Transverse colon (tissue), 4 donors: Measurements from ENCODE around the gene LEMD3. TPM values are rescaled to one million over a fixed set of nuclear protein-coding genes. Genes with fewer than 3 reads are reported as not detected.

Source experiments
- DNase-seq: peaks from one replicate; pipeline ENCODE4 v3.0.0-alpha.2; 2019
- H3K27ac ChIP-seq, 4 donors: fragments of 200-600 bp; sonication (generic); 2 replicates each; pipeline ENCODE4 v1.5.1; 2016 to 2018; ENCODE audit warnings: inconsistent platforms in 4 of 4
- H3K27me3 ChIP-seq: fragments of 200-600 bp; sonication (generic); 2 replicates; pipeline ENCODE4 v1.5.1; 2017; ENCODE audit warnings: inconsistent platforms
- H3K36me3 ChIP-seq, 4 donors: fragments of 200-600 bp; sonication (generic); 2 replicates each; pipeline ENCODE4 v1.5.1; 2017 to 2019; ENCODE audit warnings: inconsistent platforms in 4 of 4
- H3K4me1 ChIP-seq, 4 donors: fragments of 200-600 bp; sonication (generic); 2 replicates each; pipeline ENCODE4 v1.5.1; 2017 to 2020; ENCODE audit warnings: inconsistent platforms in 4 of 4
- H3K4me3 ChIP-seq, 4 donors: fragments of 200-600 bp; sonication (generic); 1 replicate in 1 of 4; 2 replicates in 3 of 4; pipeline versions ENCODE4 v1.5.1 to v1.6.1; 2017 to 2019; ENCODE audit warnings: inconsistent platforms in 4 of 4
- H3K9me3 ChIP-seq, 2 donors: fragments of 200-600 bp; sonication (generic); 2 replicates each; pipeline ENCODE4 v1.5.1; 2017 to 2019; ENCODE audit warnings: inconsistent platforms in 2 of 2
- CTCF ChIP-seq, 5 experiments: fragments of 200-600 bp in 3 of 5; fragments of 450-650 bp in 2 of 5; sonication (generic) in 3 of 5; IDR thresholded peaks; 1 replicate in 2 of 5; 2 replicates in 3 of 5; pipeline ENCODE4 v1.5.1; 2016 to 2017; ENCODE audit warnings: antibody characterized with exemption in 5 of 5, inconsistent platforms in 3 of 5, mild to moderate bottlenecking in 2 of 5, moderate library complexity in 1 of 5
- EP300 ChIP-seq: sonication (generic); formaldehyde crosslinking; IDR thresholded peaks from one replicate; pipeline ENCODE4 v1.6.1; 2017; ENCODE audit warnings: antibody characterized with exemption, low read depth
- POLR2A ChIP-seq: fragments of 450-650 bp; IDR thresholded peaks from one replicate; pipeline ENCODE4 v1.6.1; 2016; ENCODE audit warnings: antibody characterized with exemption, mild to moderate bottlenecking, moderate library complexity
- POLR2AphosphoS5 ChIP-seq, 3 donors: sonication (generic); formaldehyde crosslinking; IDR thresholded peaks; one replicate each; pipeline ENCODE4 v1.6.1; 2016; ENCODE audit warnings: antibody characterized with exemption in 3 of 3
- WGBS, 2 donors: methylation state at CpG; one replicate each; pipeline ENCODE4 v1.1.5; 2018; ENCODE audit warnings: low coverage in 1 of 2; 5-methylcytosine and 5-hydroxymethylcytosine counted together
- in situ Hi-C, 4 donors: fragments of 200-750 bp; cut with MboI; loops; one replicate each; pipeline versions ENCODE4 v1.15.0 to v1.15.1; 2017; ENCODE audit warnings: low sequenced_read_pairs in 3 of 4, low pct_ligation_motif_present in 1 of 4, low pct_unique_long_range_greater_than_20kb in 1 of 4
- intact Hi-C: fragments of 100-400 bp; cut with DNase I; formaldehyde crosslinking; loops from one replicate; pipeline ENCODE4 v1.15.1; 2023; ENCODE audit warnings: low total_unique reads
- total RNA-seq, 4 donors: library from RNA; depleted of rRNA; stranded (reverse); fragments of >200 nt; gene quantifications; one replicate each; pipeline ENCODE4 v1.1.0, GENCODE V29; 2016

Gene LEMD3
- total RNA-seq, 4 donors from 2014 or later = 45.2 to 159 (median 63.0) TPM

GRCh38 chr12:65187665-65188064 lies 18.3 kb downstream of the LEMD3 start:
- intact Hi-C loops (no loop called here), in situ Hi-C loops (no loop called here)
- H3K4me3 ChIP-seq = no peak overlapping the region
- TF ChIP-seq POLR2A (no peak), POLR2AphosphoS5 (IDR thresholded peaks at IDR 0.05) (no peak), EP300 (no peak), CTCF (IDR thresholded peaks at IDR 0.05) (no peak)
- peaks cover 6 to 45% (median 16%) of the 10 kb centered on the region in 4 donors for H3K4me1 ChIP-seq
- DNase-seq = no peak
- H3K36me3 ChIP-seq = no peaks in the 10 kb centered on the region
- no peaks in the 10 kb centered on the region for H3K9me3 ChIP-seq
- no peak overlapping the region for H3K27ac ChIP-seq
- H3K27me3 ChIP-seq = no peaks in the 10 kb centered on the region

GRCh38 chr12:65188179-65188701 lies 18.9 kb downstream of the LEMD3 start:
- H3K9me3 ChIP-seq = no peaks in the 10 kb centered on the region
- no peaks in the 10 kb centered on the region for H3K27me3 ChIP-seq
- TF ChIP-seq EP300 = no peak
- H3K27ac ChIP-seq = no peak overlapping the region
- H3K4me3 ChIP-seq = no peak overlapping the region
- no peaks in the 10 kb centered on the region for H3K36me3 ChIP-seq
- WGBS, 2 donors = 41 to 46% methylated on average over 2 to 3 of the region's 3 CpGs
- peaks cover 11 to 50% (median 21%) of the 10 kb centered on the region in 4 donors for H3K4me1 ChIP-seq
- in situ Hi-C loops = no loop called here
- no peak for DNase-seq
- intact Hi-C loops = no loop called here

- no peak for TF ChIP-seq CTCF (IDR thresholded peaks at IDR 0.05)
- no peak for TF ChIP-seq POLR2AphosphoS5 (IDR thresholded peaks at IDR 0.05)
- H3K4me1 ChIP-seq = peaks cover 12 to 53% (median 21%) of the 10 kb centered on the region in 4 donors
Measured at GRCh38 chr12:65189028-65189718, 19.8 kb downstream of the LEMD3 start.

GRCh38 chr12:65192963-65193516 lies 23.7 kb downstream of the LEMD3 start:
- no peak for TF ChIP-seq POLR2A
- no peak for TF ChIP-seq POLR2AphosphoS5 (IDR thresholded peaks at IDR 0.05)
- no peak for TF ChIP-seq EP300
- no peak for TF ChIP-seq CTCF (IDR thresholded peaks at IDR 0.05)
- Histone ChIP-seq H3K36me3 (no peaks in the 10 kb centered on the region), H3K4me3 (no peak overlapping the region), H3K27ac (no peak overlapping the region), H3K27me3 (no peaks in the 10 kb centered on the region), H3K4me1 (peaks cover 18 to 50% (median 21%) of the 10 kb centered on the region in 4 donors), H3K9me3 (no peaks in the 10 kb centered on the region)
- WGBS, 2 donors = 39 to 57% methylated on average over 9 of the region's 9 CpGs
- DNase-seq = no peak
- in situ Hi-C loops (no loop called here), intact Hi-C loops (no loop called here)

More at GRCh38 chr12:65189028-65189718, 19.8 kb downstream of the LEMD3 start:
- 86 to 89% methylated on average over 4 of the region's 4 CpGs for WGBS, 2 donors
- H3K36me3 ChIP-seq = no peaks in the 10 kb centered on the region
- intact Hi-C loops (no loop called here), in situ Hi-C loops (no loop called here)
- no peak for DNase-seq
- H3K4me3 ChIP-seq = no peak overlapping the region
- no peaks in the 10 kb centered on the region for H3K9me3 ChIP-seq
- H3K27me3 ChIP-seq = no peaks in the 10 kb centered on the region
- no peak overlapping the region for H3K27ac ChIP-seq
